SK-N-SH treated with all-trans-retinoic acid at 6 μM for 48 hours (cell line): ENCODE measurements around the gene SFXN5.

Experiments used
- ARNTL ChIP-seq: fragments of 450-650 bp; formaldehyde crosslinking; IDR thresholded peaks from 2 replicates; pipeline ENCODE4 v1.5.0; 2020; ENCODE audit warnings: low read depth, mild to moderate bottlenecking, moderate library complexity, borderline replicate concordance
- BACH2 ChIP-seq: fragments of 250-450 bp; sonication (Bioruptor Pico); IDR thresholded peaks from 2 replicates; pipeline ENCODE4 v1.9.0; 2021; ENCODE audit warnings: mild to moderate bottlenecking, borderline replicate concordance
- ISL1 ChIP-seq: fragments of 250-450 bp; sonication (Bioruptor Pico); IDR thresholded peaks from 2 replicates; pipeline ENCODE4 v2.1.2; 2022; ENCODE audit warnings: mild to moderate bottlenecking, moderate library complexity
- PPARA ChIP-seq: fragments of 250-450 bp; sonication (Bioruptor Pico); IDR thresholded peaks from 2 replicates; pipeline ENCODE4 v1.5.0; 2020; ENCODE audit warnings: mild to moderate bottlenecking, borderline replicate concordance
- RARB ChIP-seq: fragments of 250-450 bp; sonication (Bioruptor Pico); IDR thresholded peaks from 2 replicates; pipeline ENCODE4 v1.8.0; 2021; ENCODE audit warnings: mild to moderate bottlenecking, moderate library complexity
- SNAI2 ChIP-seq: fragments of 250-450 bp; sonication (Bioruptor Pico); IDR thresholded peaks from 2 replicates; pipeline ENCODE4 v1.5.0; 2020; ENCODE audit warnings: mild to moderate bottlenecking, moderate library complexity
- ZNF565 ChIP-seq: fragments of 450-650 bp; formaldehyde crosslinking; conservative IDR thresholded peaks from 2 replicates; pipeline ENCODE4 v1.5.0; 2020; ENCODE audit warnings: low read depth, mild to moderate bottlenecking, moderate library complexity
- TF ChIP-seq, protein P1 (sequence below): fragments of 250-450 bp; sonication (Bioruptor Pico); IDR thresholded peaks from 2 replicates; pipeline ENCODE4 v1.8.0; 2020; ENCODE audit warnings: mild to moderate bottlenecking, moderate library complexity, borderline replicate concordance
- TF ChIP-seq, protein P2 (sequence below): fragments of 250-450 bp; sonication (Bioruptor Pico); IDR thresholded peaks from 2 replicates; pipeline ENCODE4 v1.8.0; 2021; ENCODE audit warnings: low read depth, mild to moderate bottlenecking, moderate library complexity, borderline replicate concordance
- TF ChIP-seq, protein P3 (sequence below): fragments of 250-450 bp; sonication (Bioruptor Pico); IDR thresholded peaks from 2 replicates; pipeline ENCODE4 v1.5.1; 2020; ENCODE audit warnings: low read depth, mild to moderate bottlenecking, moderate library complexity

DNA sequence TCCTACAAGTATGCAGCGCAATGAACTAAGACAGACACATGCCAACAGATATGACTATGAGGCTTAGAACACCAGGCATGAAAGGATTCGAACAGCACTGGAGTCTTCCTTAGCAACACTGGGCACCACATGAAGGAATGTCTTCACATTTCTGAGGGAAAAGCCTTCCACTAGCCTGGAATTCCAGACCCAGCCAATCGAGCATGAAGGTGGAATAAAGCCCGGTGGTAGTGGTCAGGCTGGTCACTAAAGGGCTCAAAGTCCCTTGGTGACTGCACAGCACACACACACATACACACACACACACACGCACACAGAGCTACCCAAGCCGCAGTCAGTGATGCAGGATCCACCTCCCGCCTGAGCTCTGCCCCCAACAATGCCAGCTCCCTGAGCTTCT, 19.7 kb upstream of the SFXN5 start:
- TF ChIP-seq BACH2 (no peak), RARB (CRISPR knock-in tag) (no peak), ZNF565 (CRISPR knock-in tag) (no peak), ISL1 (no peak), ARNTL (CRISPR knock-in tag) (no peak), SNAI2 (CRISPR knock-in tag) (no peak), PPARA (CRISPR knock-in tag) (no peak)
- TF ChIP-seq, protein P1, sequence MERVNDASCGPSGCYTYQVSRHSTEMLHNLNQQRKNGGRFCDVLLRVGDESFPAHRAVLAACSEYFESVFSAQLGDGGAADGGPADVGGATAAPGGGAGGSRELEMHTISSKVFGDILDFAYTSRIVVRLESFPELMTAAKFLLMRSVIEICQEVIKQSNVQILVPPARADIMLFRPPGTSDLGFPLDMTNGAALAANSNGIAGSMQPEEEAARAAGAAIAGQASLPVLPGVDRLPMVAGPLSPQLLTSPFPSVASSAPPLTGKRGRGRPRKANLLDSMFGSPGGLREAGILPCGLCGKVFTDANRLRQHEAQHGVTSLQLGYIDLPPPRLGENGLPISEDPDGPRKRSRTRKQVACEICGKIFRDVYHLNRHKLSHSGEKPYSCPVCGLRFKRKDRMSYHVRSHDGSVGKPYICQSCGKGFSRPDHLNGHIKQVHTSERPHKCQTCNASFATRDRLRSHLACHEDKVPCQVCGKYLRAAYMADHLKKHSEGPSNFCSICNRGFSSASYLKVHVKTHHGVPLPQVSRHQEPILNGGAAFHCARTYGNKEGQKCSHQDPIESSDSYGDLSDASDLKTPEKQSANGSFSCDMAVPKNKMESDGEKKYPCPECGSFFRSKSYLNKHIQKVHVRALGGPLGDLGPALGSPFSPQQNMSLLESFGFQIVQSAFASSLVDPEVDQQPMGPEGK (CRISPR knock-in tag): no peak
- TF ChIP-seq, protein P2, sequence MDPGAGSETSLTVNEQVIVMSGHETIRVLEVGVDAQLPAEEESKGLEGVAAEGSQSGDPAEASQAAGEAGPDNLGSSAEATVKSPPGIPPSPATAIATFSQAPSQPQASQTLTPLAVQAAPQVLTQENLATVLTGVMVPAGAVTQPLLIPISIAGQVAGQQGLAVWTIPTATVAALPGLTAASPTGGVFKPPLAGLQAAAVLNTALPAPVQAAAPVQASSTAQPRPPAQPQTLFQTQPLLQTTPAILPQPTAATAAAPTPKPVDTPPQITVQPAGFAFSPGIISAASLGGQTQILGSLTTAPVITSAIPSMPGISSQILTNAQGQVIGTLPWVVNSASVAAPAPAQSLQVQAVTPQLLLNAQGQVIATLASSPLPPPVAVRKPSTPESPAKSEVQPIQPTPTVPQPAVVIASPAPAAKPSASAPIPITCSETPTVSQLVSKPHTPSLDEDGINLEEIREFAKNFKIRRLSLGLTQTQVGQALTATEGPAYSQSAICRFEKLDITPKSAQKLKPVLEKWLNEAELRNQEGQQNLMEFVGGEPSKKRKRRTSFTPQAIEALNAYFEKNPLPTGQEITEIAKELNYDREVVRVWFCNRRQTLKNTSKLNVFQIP (CRISPR knock-in tag): no peak
- TF ChIP-seq, protein P3, sequence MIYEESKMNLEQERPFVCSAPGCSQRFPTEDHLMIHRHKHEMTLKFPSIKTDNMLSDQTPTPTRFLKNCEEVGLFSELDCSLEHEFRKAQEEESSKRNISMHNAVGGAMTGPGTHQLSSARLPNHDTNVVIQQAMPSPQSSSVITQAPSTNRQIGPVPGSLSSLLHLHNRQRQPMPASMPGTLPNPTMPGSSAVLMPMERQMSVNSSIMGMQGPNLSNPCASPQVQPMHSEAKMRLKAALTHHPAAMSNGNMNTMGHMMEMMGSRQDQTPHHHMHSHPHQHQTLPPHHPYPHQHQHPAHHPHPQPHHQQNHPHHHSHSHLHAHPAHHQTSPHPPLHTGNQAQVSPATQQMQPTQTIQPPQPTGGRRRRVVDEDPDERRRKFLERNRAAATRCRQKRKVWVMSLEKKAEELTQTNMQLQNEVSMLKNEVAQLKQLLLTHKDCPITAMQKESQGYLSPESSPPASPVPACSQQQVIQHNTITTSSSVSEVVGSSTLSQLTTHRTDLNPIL (CRISPR knock-in tag): no peak
